HFFc6 (cell line): ENCODE results near the gene ARHGAP10. TPM values are rescaled to one million over a fixed set of nuclear protein-coding genes. Genes with fewer than 3 reads are reported as not detected.

ENCODE experiments used
- DNase-seq: peaks from one replicate; pipeline ENCODE4 v3.0.0-alpha.2; 2018
- H3K27ac Mint-ChIP-seq: 2 replicates; pipeline ENCODE4 v1.8.0; 2020; ENCODE audit warnings: mild to moderate bottlenecking, mixed read lengths
- H3K27me3 Mint-ChIP-seq: 2 replicates; pipeline ENCODE4 v1.8.0; 2021; ENCODE audit warnings: mild to moderate bottlenecking, moderate library complexity, mixed read lengths; ENCODE audit not compliant: insufficient read depth
- H3K36me3 Mint-ChIP-seq: 2 replicates; pipeline ENCODE4 v1.8.0; 2021; ENCODE audit warnings: low read depth, mixed read lengths
- H3K4me1 Mint-ChIP-seq: 2 replicates; pipeline ENCODE4 v1.8.0; 2020; ENCODE audit warnings: low read depth, mixed read lengths
- H3K4me3 Mint-ChIP-seq: 2 replicates; pipeline ENCODE4 v1.8.0; 2020; ENCODE audit warnings: mild to moderate bottlenecking, moderate library complexity, mixed read lengths
- H3K9me3 Mint-ChIP-seq: 2 replicates; pipeline ENCODE4 v1.8.0; 2020; ENCODE audit warnings: mild to moderate bottlenecking, mixed read lengths
- CTCF ChIP-seq: fragments of 200-600 bp; sonication (generic); IDR thresholded peaks from 2 replicates; pipeline ENCODE4 v1.5.0; 2021; ENCODE audit warnings: antibody characterized with exemption, mild to moderate bottlenecking
- total RNA-seq, 6 experiments: library from RNA; stranded (reverse); fragmentation: NEBNext Ultra II Directional; extraction: Animal tissue kit (Norgen Biotek cat#: 25700); gene quantifications; 2 replicates in 1 of 6; 3 replicates in 5 of 6; pipeline ENCODE4 v1.2.3, GENCODE V29; 2021

The ARHGAP10 gene
- total RNA-seq, 6 experiments from 2014 or later, result 31.1 to 37.1 (median 32.3) TPM

- Mint-ChIP-seq H3K36me3 (peaks cover 15% of the 10 kb centered on the region), H3K4me3 (no peak overlapping the region), H3K4me1 (no peaks in the 10 kb centered on the region), H3K27ac (no peak overlapping the region), H3K9me3 (no peaks in the 10 kb centered on the region), H3K27me3 (peaks cover 2% of the 10 kb centered on the region; the same call in 1 of the 2 replicates)
- peak; percentile 31 for TF ChIP-seq CTCF
- DNase-seq, result no peak
Measured at GRCh38 chr4:148044912-148045352, 313.0 kb downstream of the ARHGAP10 start.

- H3K27ac Mint-ChIP-seq, result no peak overlapping the region
- no peak for TF ChIP-seq CTCF
- peaks cover 15% of the 10 kb centered on the region for H3K36me3 Mint-ChIP-seq
- no peaks in the 10 kb centered on the region for H3K9me3 Mint-ChIP-seq
- H3K4me3 Mint-ChIP-seq, result no peak overlapping the region
- no peak for DNase-seq
- peaks cover 2% of the 10 kb centered on the region for H3K27me3 Mint-ChIP-seq
- peaks cover 5% of the 10 kb centered on the region; the same call in 1 of the 2 replicates for H3K4me1 Mint-ChIP-seq
Measured at GRCh38 chr4:148048598-148048997, 316.7 kb downstream of the ARHGAP10 start.

- no peak overlapping the region for H3K4me3 Mint-ChIP-seq
- peaks cover 2% of the 10 kb centered on the region for H3K27me3 Mint-ChIP-seq
- H3K4me1 Mint-ChIP-seq, result peaks cover 10% of the 10 kb centered on the region
- TF ChIP-seq CTCF, result no peak
- no peaks in the 10 kb centered on the region for H3K9me3 Mint-ChIP-seq
- no peak for DNase-seq
- no peak overlapping the region for H3K27ac Mint-ChIP-seq
- H3K36me3 Mint-ChIP-seq, result peaks cover 15% of the 10 kb centered on the region
Measured at GRCh38 chr4:148051403-148051802, 319.5 kb downstream of the ARHGAP10 start.

GRCh38 chr4:148052448-148052847, 320.6 kb downstream of the ARHGAP10 start:
- Mint-ChIP-seq H3K36me3 (peaks cover 9% of the 10 kb centered on the region), H3K27ac (no peak overlapping the region), H3K4me1 (peaks cover 20% of the 10 kb centered on the region), H3K9me3 (no peaks in the 10 kb centered on the region), H3K27me3 (peaks cover 2% of the 10 kb centered on the region), H3K4me3 (no peak overlapping the region)
- no peak for TF ChIP-seq CTCF
- no peak for DNase-seq

- Mint-ChIP-seq H3K9me3 (no peaks in the 10 kb centered on the region), H3K27me3 (peaks cover 2% of the 10 kb centered on the region), H3K4me1 (peaks cover 20% of the 10 kb centered on the region), H3K27ac (no peak overlapping the region), H3K4me3 (no peak overlapping the region), H3K36me3 (peaks cover 3% of the 10 kb centered on the region)
- no peak for DNase-seq
- no peak for TF ChIP-seq CTCF
Measured at GRCh38 chr4:148053298-148054003, 321.6 kb downstream of the ARHGAP10 start.
